ENCODE data around the gene TOMT. TPM values are rescaled to one million over a fixed set of nuclear protein-coding genes. Genes with fewer than 3 reads are reported as not detected.
A peak's percentile ranks its signal among the peaks of the same experiment; 100 is the strongest.
"Not testable (repeated sequence)": the region's sequence is repeated elsewhere in the genome, so short reads cannot be mapped to it uniquely, and the experiment has no call there.

Gene TOMT
- total RNA-seq, 2 experiments from 2014 or later, result not detected

GRCh38 chr11:72135473-72135872, 29.7 kb downstream of the TOMT start, which contains the start of gene FOLR3:
Gene FOLR3 (plus strand): TSS chr11:72135725. CDS start chr11:72135953, 228 bp downstream.
- H3K4me1 Mint-ChIP-seq, H3K36me3 Mint-ChIP-seq, H3K27ac Mint-ChIP-seq, H3K9me3 Mint-ChIP-seq, DNase-seq, H3K4me3 Mint-ChIP-seq: not testable (repeated sequence)
- H3K27me3 Mint-ChIP-seq, result peaks cover 12% of the 10 kb centered on the region

DNA sequence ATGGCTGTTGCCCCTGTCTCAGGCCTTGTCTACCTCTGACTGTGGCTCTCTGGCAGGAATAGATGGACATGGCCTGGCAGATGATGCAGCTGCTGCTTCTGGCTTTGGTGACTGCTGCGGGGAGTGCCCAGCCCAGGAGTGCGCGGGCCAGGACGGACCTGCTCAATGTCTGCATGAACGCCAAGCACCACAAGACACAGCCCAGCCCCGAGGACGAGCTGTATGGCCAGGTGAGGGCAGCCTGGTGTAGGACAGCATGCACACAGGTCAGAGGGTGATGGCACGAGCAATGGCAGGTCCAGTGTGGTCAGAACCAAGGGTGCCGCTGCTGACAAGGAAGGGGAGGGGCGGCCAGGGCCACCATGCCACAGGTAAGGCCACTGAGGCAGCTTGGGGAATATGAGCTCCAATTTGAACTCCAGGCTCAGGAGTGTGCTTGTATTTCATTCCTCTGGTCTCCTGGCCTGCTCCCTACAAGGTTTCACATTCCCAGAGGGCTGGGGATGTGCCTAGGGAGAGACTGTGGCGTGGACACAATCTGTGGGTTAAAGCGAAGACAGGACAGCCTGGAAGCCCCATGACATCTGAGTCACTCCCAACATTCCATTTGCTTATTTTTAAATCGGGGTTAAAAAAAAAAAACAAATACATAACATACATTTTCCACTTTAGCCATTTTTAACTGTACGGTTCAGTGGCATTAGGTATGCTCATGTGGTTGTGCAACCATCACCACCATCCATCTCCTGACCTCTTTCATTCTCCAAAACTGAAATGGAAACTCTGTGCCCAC, 30.4 kb downstream of the TOMT start:
- Mint-ChIP-seq H3K4me1 (peaks cover 3% of the 10 kb centered on the region), H3K9me3 (no peaks in the 10 kb centered on the region), H3K36me3 (no peaks in the 10 kb centered on the region), H3K4me3 (no peak overlapping the region), H3K27me3 (peaks cover 16% of the 10 kb centered on the region), H3K27ac (no peak overlapping the region)
- DNase-seq, result no peak

DNA sequence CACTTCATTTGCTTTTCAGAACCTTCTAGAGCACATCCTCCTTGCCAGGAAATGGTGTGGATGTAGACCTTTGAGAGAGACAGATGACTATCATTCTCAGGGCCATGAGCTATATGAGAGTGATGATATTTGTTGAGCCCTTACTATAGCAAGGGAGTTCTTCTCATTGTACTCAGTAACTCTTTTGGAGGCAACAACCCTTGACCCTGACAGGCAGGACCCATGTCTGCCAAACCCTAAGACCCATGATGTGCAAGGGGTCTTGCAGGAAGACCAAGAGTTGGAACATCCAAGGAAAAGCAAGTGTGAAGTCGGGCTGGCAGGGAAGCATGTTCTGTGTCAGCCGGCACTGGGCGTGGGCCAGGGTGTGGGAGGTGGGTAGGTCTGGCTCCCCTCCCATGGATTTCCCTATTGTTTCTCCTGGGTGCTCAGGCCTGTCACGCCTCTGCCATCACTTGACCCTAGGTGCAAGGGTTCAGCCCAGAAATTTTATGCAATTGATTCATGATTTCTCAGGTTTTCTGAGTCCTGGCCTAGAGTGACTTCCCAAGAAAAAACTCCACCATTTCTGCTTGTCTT, 31.0 kb downstream of the TOMT start:
- Mint-ChIP-seq H3K36me3 (no peaks in the 10 kb centered on the region), H3K27me3 (peaks cover 20% of the 10 kb centered on the region), H3K4me1 (peaks cover 5% of the 10 kb centered on the region), H3K9me3 (no peaks in the 10 kb centered on the region), H3K27ac (no peak overlapping the region), H3K4me3 (no peak overlapping the region)
- DNase-seq, result no peak

DNA sequence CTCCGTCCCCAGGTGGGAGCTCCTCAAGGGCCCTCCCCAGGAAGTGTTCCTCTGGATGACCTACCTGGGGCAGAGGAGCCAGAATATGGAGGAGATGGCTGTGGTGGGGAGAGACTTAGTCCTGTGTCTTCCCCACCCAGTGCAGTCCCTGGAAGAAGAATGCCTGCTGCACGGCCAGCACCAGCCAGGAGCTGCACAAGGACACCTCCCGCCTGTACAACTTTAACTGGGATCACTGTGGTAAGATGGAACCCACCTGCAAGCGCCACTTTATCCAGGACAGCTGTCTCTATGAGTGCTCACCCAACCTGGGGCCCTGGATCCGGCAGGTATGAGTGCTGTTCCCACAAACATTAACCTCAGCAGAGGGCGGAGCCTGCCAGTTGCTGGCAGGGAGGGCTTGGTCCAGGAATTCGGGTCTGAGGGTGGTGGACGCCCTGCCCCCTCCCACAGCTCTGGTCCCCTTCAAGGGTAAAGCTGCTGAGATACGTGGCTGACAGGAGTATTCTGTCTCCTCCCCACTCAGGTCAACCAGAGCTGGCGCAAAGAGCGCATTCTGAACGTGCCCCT, 33.2 kb downstream of the TOMT start:
- peaks cover 5% of the 10 kb centered on the region for H3K4me1 Mint-ChIP-seq
- DNase-seq, result no peak
- H3K9me3 Mint-ChIP-seq, result no peaks in the 10 kb centered on the region
- no peaks in the 10 kb centered on the region for H3K36me3 Mint-ChIP-seq
- no peak overlapping the region for H3K27ac Mint-ChIP-seq
- H3K4me3 Mint-ChIP-seq, result no peak overlapping the region
- H3K27me3 Mint-ChIP-seq, result peaks cover 8% of the 10 kb centered on the region

DNA sequence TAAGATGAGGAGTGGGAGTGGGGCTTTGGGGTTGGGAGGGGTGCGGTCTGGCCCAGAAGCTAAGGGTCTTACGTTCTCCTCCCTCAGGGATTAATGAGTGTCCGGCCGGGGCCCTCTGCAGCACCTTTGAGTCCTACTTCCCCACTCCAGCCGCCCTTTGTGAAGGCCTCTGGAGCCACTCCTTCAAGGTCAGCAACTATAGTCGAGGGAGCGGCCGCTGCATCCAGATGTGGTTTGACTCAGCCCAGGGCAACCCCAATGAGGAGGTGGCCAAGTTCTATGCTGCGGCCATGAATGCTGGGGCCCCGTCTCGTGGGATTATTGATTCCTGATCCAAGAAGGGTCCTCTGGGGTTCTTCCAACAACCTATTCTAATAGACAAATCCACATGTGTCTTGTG, 33.8 kb downstream of the TOMT start:
- H3K4me3 Mint-ChIP-seq, result no peak overlapping the region
- H3K27me3 Mint-ChIP-seq, result peaks cover 8% of the 10 kb centered on the region
- H3K27ac Mint-ChIP-seq, result no peak overlapping the region
- H3K36me3 Mint-ChIP-seq, result no peaks in the 10 kb centered on the region
- H3K4me1 Mint-ChIP-seq, result peaks cover 5% of the 10 kb centered on the region
- no peaks in the 10 kb centered on the region for H3K9me3 Mint-ChIP-seq
- no peak for DNase-seq

- Mint-ChIP-seq H3K4me1 (peaks cover 5% of the 10 kb centered on the region), H3K4me3 (no peak overlapping the region), H3K27ac (no peak overlapping the region), H3K27me3 (peaks cover 8% of the 10 kb centered on the region), H3K9me3 (no peaks in the 10 kb centered on the region), H3K36me3 (no peaks in the 10 kb centered on the region)
- DNase-seq, result no peak
Observed at GRCh38 chr11:72140661-72141060, 34.9 kb downstream of the TOMT start.

DNA sequence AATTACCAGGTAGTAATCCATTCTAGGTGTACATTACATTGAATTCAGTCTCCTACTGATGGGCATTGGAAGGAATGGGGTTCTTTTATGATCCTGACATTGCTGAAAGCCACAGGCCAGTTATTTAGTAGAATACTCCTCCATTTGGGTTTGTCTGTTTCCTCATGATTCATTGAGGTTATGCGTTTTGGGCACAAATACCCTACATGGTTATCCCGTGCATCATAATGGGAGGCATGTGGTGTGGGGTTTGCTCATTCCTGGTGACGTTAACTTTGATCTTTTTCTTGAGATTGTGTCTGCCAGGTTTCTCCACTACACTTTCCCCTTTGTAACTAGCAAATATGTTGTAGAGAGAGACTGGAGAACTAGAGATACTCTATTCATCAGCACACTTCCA, 35.3 kb downstream of the TOMT start:
- no peak overlapping the region for H3K27ac Mint-ChIP-seq
- H3K4me3 Mint-ChIP-seq, result no peak overlapping the region

GRCh38 chr11:72142086-72142485, 36.4 kb downstream of the TOMT start:
- H3K27me3 Mint-ChIP-seq, H3K9me3 Mint-ChIP-seq, DNase-seq, H3K4me3 Mint-ChIP-seq, H3K4me1 Mint-ChIP-seq, H3K27ac Mint-ChIP-seq, H3K36me3 Mint-ChIP-seq: not testable (repeated sequence)

More for the DNA sequence above, 35.3 kb downstream of the TOMT start:
- Mint-ChIP-seq H3K36me3 (no peaks in the 10 kb centered on the region), H3K4me1 (peaks cover 5% of the 10 kb centered on the region), H3K27me3 (peaks cover 8% of the 10 kb centered on the region), H3K9me3 (no peaks in the 10 kb centered on the region)
- DNase-seq, result peak; percentile 3

GRCh38 chr11:72142543-72142942, 36.8 kb downstream of the TOMT start:
- not testable (repeated sequence) for H3K27ac Mint-ChIP-seq, DNase-seq, H3K36me3 Mint-ChIP-seq, H3K27me3 Mint-ChIP-seq, H3K4me3 Mint-ChIP-seq, H3K4me1 Mint-ChIP-seq, H3K9me3 Mint-ChIP-seq

- Mint-ChIP-seq H3K27ac (no peak overlapping the region), H3K36me3 (no peaks in the 10 kb centered on the region), H3K4me3 (no peak overlapping the region), H3K4me1 (peaks cover 5% of the 10 kb centered on the region), H3K9me3 (no peaks in the 10 kb centered on the region), H3K27me3 (peaks cover 8% of the 10 kb centered on the region)
- DNase-seq, result no peak
Observed at GRCh38 chr11:72144807-72145565, 39.3 kb downstream of the TOMT start.

DNA sequence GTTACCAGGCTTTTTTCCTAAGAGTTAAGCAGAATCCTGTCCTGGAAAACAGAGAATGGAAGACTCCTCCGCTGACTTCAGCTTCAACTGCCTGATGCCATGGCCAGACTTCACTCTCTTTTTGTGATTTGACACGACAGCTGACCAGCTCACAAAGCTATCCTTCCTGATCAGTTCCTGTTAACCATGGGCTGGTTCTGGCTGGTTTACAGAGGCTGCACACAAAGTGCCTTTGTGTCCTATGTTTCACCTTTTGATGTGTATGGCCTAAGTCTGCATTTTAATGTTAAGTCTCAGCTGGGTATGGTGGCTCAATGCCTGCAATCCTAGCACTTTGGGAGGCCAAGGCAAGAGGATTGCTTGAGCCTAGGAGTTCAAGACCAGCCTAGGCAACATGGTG, 40.9 kb downstream of the TOMT start:
- Mint-ChIP-seq H3K4me3 (no peak overlapping the region), H3K27ac (no peak overlapping the region), H3K4me1 (no peaks in the 10 kb centered on the region)

GRCh38 chr11:72150882-72151281, 45.2 kb downstream of the TOMT start:
- no peak for DNase-seq
- H3K9me3 Mint-ChIP-seq, result no peaks in the 10 kb centered on the region
- H3K27me3 Mint-ChIP-seq, result no peaks in the 10 kb centered on the region
- no peak overlapping the region for H3K27ac Mint-ChIP-seq
- no peaks in the 10 kb centered on the region for H3K4me1 Mint-ChIP-seq
- H3K4me3 Mint-ChIP-seq, result no peak overlapping the region
- H3K36me3 Mint-ChIP-seq, result no peaks in the 10 kb centered on the region

More for the DNA sequence above, 40.9 kb downstream of the TOMT start:
- no peak for DNase-seq
- Mint-ChIP-seq H3K36me3 (no peaks in the 10 kb centered on the region), H3K9me3 (no peaks in the 10 kb centered on the region), H3K27me3 (no peaks in the 10 kb centered on the region)

DNA sequence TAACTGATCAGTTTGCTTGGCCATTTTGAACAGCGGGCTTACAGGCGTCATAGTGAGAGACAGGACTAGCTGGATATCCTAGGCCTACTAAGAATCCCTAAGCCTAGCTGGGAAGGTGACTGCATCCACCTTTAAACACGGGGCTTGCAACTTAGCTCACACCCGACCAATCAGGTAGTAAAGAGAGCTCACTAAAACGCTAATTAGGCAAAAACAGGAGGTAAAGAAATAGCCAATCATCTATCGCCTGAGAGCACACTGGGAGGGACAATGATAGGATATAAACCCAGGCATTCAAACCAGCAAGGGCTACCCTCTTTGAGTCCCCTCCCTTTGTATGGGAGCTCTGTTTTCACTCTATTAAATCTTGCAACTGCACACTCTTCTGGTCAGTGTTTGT, 48.1 kb downstream of the TOMT start:
- not testable (repeated sequence) for H3K4me3 Mint-ChIP-seq, H3K27ac Mint-ChIP-seq, H3K4me1 Mint-ChIP-seq, H3K36me3 Mint-ChIP-seq, H3K27me3 Mint-ChIP-seq, H3K9me3 Mint-ChIP-seq, DNase-seq

DNA sequence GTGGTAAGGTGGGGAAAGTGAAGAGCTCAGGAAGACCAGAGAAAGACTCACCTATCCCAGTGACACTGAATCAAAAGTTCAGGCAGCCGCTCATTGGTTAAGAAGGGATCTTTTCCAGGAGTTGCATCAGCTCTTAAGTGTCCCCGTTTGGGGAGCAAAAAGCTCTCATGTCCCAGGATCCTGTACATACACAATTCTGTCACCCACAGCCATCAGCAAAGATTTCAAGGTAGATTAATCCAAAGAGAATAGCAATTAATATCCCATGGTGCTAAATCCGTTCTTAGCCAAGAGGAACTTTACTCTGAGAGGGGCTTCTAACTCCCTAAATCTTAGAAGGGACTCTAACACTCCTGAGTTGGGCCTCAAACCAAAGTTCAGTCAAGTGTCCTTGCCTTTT, 49.1 kb downstream of the TOMT start:
- H3K27ac Mint-ChIP-seq, result no peak overlapping the region
- no peaks in the 10 kb centered on the region for H3K27me3 Mint-ChIP-seq
- H3K36me3 Mint-ChIP-seq, result no peaks in the 10 kb centered on the region
- no peak overlapping the region for H3K4me3 Mint-ChIP-seq
- no peak for DNase-seq
- H3K4me1 Mint-ChIP-seq, result no peaks in the 10 kb centered on the region
- no peaks in the 10 kb centered on the region for H3K9me3 Mint-ChIP-seq

DNA sequence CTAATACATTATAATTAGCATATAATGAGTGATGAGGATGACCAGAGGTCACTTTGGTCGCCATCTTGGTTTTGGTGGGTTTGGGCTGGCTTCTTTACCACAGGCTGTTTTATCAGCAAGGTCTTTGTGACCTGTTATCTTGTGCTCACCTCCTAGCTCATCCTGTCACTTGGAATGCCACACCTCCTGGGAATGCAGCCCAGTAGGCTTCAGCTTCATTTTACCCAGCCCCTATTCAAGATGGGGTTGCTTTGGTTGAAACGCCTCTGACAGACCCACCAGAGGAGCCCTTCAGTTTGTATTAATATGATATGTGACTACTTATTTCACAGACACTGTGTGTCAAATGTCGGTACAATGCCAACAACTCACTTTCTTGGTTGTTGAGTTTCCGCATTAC, 50.0 kb downstream of the TOMT start:
- H3K27ac Mint-ChIP-seq, result no peak overlapping the region
- DNase-seq, result no peak
- no peaks in the 10 kb centered on the region for H3K36me3 Mint-ChIP-seq
- H3K4me1 Mint-ChIP-seq, result no peaks in the 10 kb centered on the region
- H3K27me3 Mint-ChIP-seq, result peaks cover 4% of the 10 kb centered on the region
- no peaks in the 10 kb centered on the region for H3K9me3 Mint-ChIP-seq
- H3K4me3 Mint-ChIP-seq, result no peak overlapping the region

Data from activated naive CD8-positive, alpha-beta T cell treated with anti-CD3 and anti-CD28 coated beads for 36 hours (primary cell).